GM19395 (cell line): ENCODE results near the gene SMARCAL1.
A peak's percentile ranks its signal among the peaks of the same experiment; 100 is the strongest.

Source experiments
- ATAC-seq: cut with Tn5 transposase; IDR thresholded peaks from one replicate; pipeline ENCODE4 v1.9.1; 2021; ENCODE audit warnings: mild to moderate bottlenecking, moderate library complexity; ENCODE audit not compliant: unreplicated experiment

Gene SMARCAL1

GRCh38 chr2:216392018-216392562 is 20.2 kb upstream of the SMARCAL1 start:
- ATAC-seq, result no peak

GRCh38 chr2:216392945-216393840 is 19.1 kb upstream of the SMARCAL1 start:
- no peak for ATAC-seq

GRCh38 chr2:216394881-216395280 is 17.4 kb upstream of the SMARCAL1 start:
- ATAC-seq, result no peak

GRCh38 chr2:216399621-216400020 is 12.7 kb upstream of the SMARCAL1 start:
- no peak for ATAC-seq

- ATAC-seq, result no peak
These were observed 9.5 kb upstream of the SMARCAL1 start for GRCh38 chr2:216402751-216403150.

- peak; percentile 70 for ATAC-seq
These were observed 8.2 kb upstream of the SMARCAL1 start for GRCh38 chr2:216404010-216404618.

- ATAC-seq, result no peak
These were observed 6.7 kb upstream of the SMARCAL1 start for GRCh38 chr2:216405588-216405987.

- ATAC-seq, result no peak
These were observed 5.5 kb upstream of the SMARCAL1 start for GRCh38 chr2:216406826-216407225.

GRCh38 chr2:216408426-216409290 is 3.6 kb upstream of the SMARCAL1 start:
- no peak for ATAC-seq

GRCh38 chr2:216410550-216410949 is 1.7 kb upstream of the SMARCAL1 start:
- ATAC-seq, result peak; percentile 18

GRCh38 chr2:216413882-216414281 is 1.6 kb downstream of the SMARCAL1 start:
- no peak for ATAC-seq

GRCh38 chr2:216414772-216415319 is 2.6 kb downstream of the SMARCAL1 start:
- ATAC-seq, result no peak

GRCh38 chr2:216415541-216415940 is 3.3 kb downstream of the SMARCAL1 start:
- no peak for ATAC-seq

GRCh38 chr2:216416571-216417307 is 4.5 kb downstream of the SMARCAL1 start:
- ATAC-seq, result no peak

- no peak for ATAC-seq
These were observed 6.7 kb downstream of the SMARCAL1 start for GRCh38 chr2:216418981-216419380.

GRCh38 chr2:216420367-216421101 is 8.2 kb downstream of the SMARCAL1 start:
- no peak for ATAC-seq

- ATAC-seq, result no peak
These were observed 10.8 kb downstream of the SMARCAL1 start for GRCh38 chr2:216423071-216423470.

GRCh38 chr2:216424274-216424673 is 12.0 kb downstream of the SMARCAL1 start:
- no peak for ATAC-seq

- ATAC-seq, result no peak
These were observed 12.9 kb downstream of the SMARCAL1 start for GRCh38 chr2:216425008-216425787.
